DOHH2 (cell line): ENCODE data around the gene CSGALNACT2.

Source experiments
- EZH2phosphoT487 ChIP-seq: fragments of 200-600 bp; sonication (generic); IDR thresholded peaks from 2 replicates; pipeline ENCODE4 v1.6.1; 2017; ENCODE audit warnings: borderline replicate concordance, mild to moderate bottlenecking, antibody characterized with exemption, low read length, moderate library complexity, mixed read lengths
- TF ChIP-seq, protein P1 (sequence below): fragments of 200-600 bp; sonication (generic); IDR thresholded peaks from one replicate; pipeline ENCODE4 v1.5.1; 2014; ENCODE audit warnings: antibody characterized with exemption, mild to moderate bottlenecking, low read depth, low read length; ENCODE audit not compliant: poor library complexity, severe bottlenecking

DNA sequence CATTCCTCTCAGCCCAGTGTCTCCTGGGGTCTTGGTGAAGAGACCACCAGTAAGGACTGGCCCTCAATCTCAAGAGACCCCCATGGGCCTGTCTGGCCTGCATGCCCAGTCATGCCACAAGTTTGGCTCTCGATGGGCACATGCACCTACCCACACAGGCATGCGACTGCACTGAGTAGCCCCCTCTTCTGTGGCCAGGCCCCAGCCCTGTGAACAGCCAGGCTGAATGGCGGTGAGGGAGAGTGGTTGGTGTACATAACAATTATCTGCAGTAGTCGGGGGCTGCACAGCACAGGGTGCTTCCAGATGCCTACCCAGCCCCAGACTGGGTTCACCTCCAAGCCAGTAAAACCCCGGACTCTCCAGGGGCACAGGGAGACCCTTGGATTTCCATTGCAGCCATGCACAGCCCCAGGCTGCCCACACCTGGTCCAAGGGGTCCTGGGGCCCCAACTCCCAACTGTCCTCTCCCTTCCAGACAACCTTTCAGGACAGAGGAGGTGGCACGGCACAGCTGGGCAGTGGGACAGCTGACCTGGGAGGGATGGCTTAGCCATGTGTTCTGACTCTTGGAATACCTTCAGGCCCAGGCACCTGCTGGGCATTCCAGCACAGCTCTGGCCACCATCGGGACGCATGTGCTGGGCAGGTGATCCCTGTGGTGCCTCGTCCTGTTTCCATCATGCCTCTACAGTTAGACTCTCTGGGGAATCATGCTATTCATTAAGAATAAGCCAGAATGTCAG is 21.0 kb upstream of the CSGALNACT2 start:
- TF ChIP-seq, protein P1, sequence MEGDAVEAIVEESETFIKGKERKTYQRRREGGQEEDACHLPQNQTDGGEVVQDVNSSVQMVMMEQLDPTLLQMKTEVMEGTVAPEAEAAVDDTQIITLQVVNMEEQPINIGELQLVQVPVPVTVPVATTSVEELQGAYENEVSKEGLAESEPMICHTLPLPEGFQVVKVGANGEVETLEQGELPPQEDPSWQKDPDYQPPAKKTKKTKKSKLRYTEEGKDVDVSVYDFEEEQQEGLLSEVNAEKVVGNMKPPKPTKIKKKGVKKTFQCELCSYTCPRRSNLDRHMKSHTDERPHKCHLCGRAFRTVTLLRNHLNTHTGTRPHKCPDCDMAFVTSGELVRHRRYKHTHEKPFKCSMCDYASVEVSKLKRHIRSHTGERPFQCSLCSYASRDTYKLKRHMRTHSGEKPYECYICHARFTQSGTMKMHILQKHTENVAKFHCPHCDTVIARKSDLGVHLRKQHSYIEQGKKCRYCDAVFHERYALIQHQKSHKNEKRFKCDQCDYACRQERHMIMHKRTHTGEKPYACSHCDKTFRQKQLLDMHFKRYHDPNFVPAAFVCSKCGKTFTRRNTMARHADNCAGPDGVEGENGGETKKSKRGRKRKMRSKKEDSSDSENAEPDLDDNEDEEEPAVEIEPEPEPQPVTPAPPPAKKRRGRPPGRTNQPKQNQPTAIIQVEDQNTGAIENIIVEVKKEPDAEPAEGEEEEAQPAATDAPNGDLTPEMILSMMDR, result no peak
- no peak for TF ChIP-seq EZH2phosphoT487
